B cell (primary cell): ENCODE measurements around the gene ADAMTS8. TPM values are rescaled to one million over a fixed set of nuclear protein-coding genes. Genes with fewer than 3 reads are reported as not detected.

Experiments
- ATAC-seq: fragments of 200-7000 bp; cut with Tn5 transposase; one replicate; pipeline ENCODE4 v1.10.0; 2021; ENCODE audit warnings: low read depth, mild to moderate bottlenecking, moderate number of reproducible peaks, moderate library complexity
- CTCF ChIA-PET: fragments of 350-600 bp; sonication (Branson Sonifier 250); formaldehyde crosslinking; loops from one replicate; lab custom pipeline; 2021; ENCODE audit warnings: antibody characterized with exemption, inconsistent platforms; lab: Charles Lee
- POLR2A ChIA-PET: fragments of 350-600 bp; sonication (Branson Sonifier 250); formaldehyde crosslinking; loops from one replicate; lab custom pipeline; 2021; ENCODE audit warnings: antibody characterized with exemption; lab: Charles Lee
- DNase-seq: peaks from one replicate; pipeline ENCODE4 v3.0.0; 2013
- H2AFZ ChIP-seq: 2 replicates; pipeline ENCODE4 v1.6.1; 2012; ENCODE audit warnings: mild to moderate bottlenecking, low read depth, low read length; ENCODE audit not compliant: insufficient read depth, poor library complexity, severe bottlenecking
- H3K27ac ChIP-seq, 2 donors: 1 replicate in 1 of 2; 2 replicates in 1 of 2; pipeline ENCODE4 v1.5.1; 2012 to 2013; ENCODE audit warnings: low read length in 2 of 2, mild to moderate bottlenecking in 2 of 2, moderate library complexity in 1 of 2
- H3K27me3 ChIP-seq, 4 experiments: fragments of 200-600 bp in 1 of 4; sonication (generic) in 1 of 4; replicated peaks in 1 of 4; 1 replicate in 2 of 4; 2 replicates in 2 of 4; pipeline versions ENCODE4 v1.6.1 to v1.7.0; 2013 to 2016; ENCODE audit warnings: low read length in 3 of 4, mild to moderate bottlenecking in 2 of 4, mixed read lengths in 1 of 4, moderate library complexity in 1 of 4; ENCODE audit not compliant: insufficient read depth in 4 of 4, control insufficient read depth in 3 of 4; ENCODE audit errors: control extremely low read depth in 1 of 4
- H3K36me3 ChIP-seq, 2 experiments: replicated peaks in 1 of 2; 1 replicate in 1 of 2; 2 replicates in 1 of 2; pipeline versions ENCODE4 v1.6.1 to v1.7.1; 2013; ENCODE audit warnings: low read length in 1 of 2; ENCODE audit not compliant: insufficient read depth in 2 of 2, control insufficient read depth in 1 of 2; ENCODE audit errors: control extremely low read depth in 1 of 2, extremely low read depth in 1 of 2
- H3K4me1 ChIP-seq, 2 donors: fragments of 200-600 bp in 1 of 2; sonication (generic) in 1 of 2; 1 replicate in 1 of 2; 2 replicates in 1 of 2; pipeline versions ENCODE4 v1.5.1 to v1.6.1; 2013 to 2017; ENCODE audit warnings: low read length in 2 of 2; ENCODE audit not compliant: control insufficient read depth in 2 of 2, insufficient read depth in 2 of 2
- H3K4me2 ChIP-seq: replicated peaks from 2 replicates; pipeline ENCODE3; 2012; ENCODE audit warnings: mild to moderate bottlenecking, low read depth, low read length; ENCODE audit not compliant: poor library complexity, severe bottlenecking
- H3K4me3 ChIP-seq, 5 experiments: fragments of 200-600 bp in 1 of 5; sonication (generic) in 1 of 5; 1 replicate in 3 of 5; 2 replicates in 2 of 5; pipeline versions ENCODE4 v1.5.1 to v1.7.0; 2011 to 2016; ENCODE audit warnings: low read length in 4 of 5, mild to moderate bottlenecking in 4 of 5, low read depth in 2 of 5, control low read depth in 1 of 5, moderate library complexity in 1 of 5; ENCODE audit not compliant: insufficient read depth in 1 of 5; ENCODE audit errors: control extremely low read depth in 1 of 5, extremely low read depth in 1 of 5
- H3K79me2 ChIP-seq: fragments of 200-600 bp; sonication (generic); one replicate; pipeline ENCODE4 v1.6.0; 2016; ENCODE audit warnings: low read length; ENCODE audit not compliant: control insufficient read depth, insufficient read depth
- H3K9ac ChIP-seq: fragments of 200-600 bp; sonication (generic); 2 replicates; pipeline ENCODE4 v1.6.1; 2017; ENCODE audit warnings: mild to moderate bottlenecking, low read length, moderate library complexity
- H3K9me3 ChIP-seq, 3 donors: one replicate each; pipeline versions ENCODE4 v1.6.1 to v1.7.1; 2013; ENCODE audit warnings: low read length in 2 of 3; ENCODE audit not compliant: control insufficient read depth in 2 of 3, insufficient read depth in 1 of 3; ENCODE audit errors: control extremely low read depth in 1 of 3
- H4K20me1 ChIP-seq: 2 replicates; pipeline ENCODE4 v1.6.0; 2012; ENCODE audit warnings: mild to moderate bottlenecking, low read length; ENCODE audit not compliant: insufficient read depth, control insufficient read depth, poor library complexity, severe bottlenecking
- H3K27ac Mint-ChIP-seq: one replicate; pipeline ENCODE4 v1.8.0; 2021; ENCODE audit warnings: mixed read lengths
- H3K27me3 Mint-ChIP-seq: one replicate; pipeline ENCODE4 v1.8.0; 2021; ENCODE audit warnings: mixed read lengths
- H3K4me1 Mint-ChIP-seq: one replicate; pipeline ENCODE4 v1.8.0; 2021; ENCODE audit warnings: mixed read lengths
- H3K4me3 Mint-ChIP-seq: one replicate; pipeline ENCODE4 v1.8.0; 2021; ENCODE audit warnings: mixed read lengths
- H3K9me3 Mint-ChIP-seq: one replicate; pipeline ENCODE4 v1.8.0; 2022; ENCODE audit warnings: mixed read lengths; ENCODE audit not compliant: insufficient read depth
- EZH2 ChIP-seq: IDR thresholded peaks from 2 replicates; pipeline ENCODE4 v1.6.1; 2012; ENCODE audit warnings: borderline replicate concordance, low read depth, mild to moderate bottlenecking, moderate library complexity, low read length; ENCODE audit not compliant: insufficient read depth, poor library complexity, severe bottlenecking
- WGBS: methylation state at CpG from one replicate; pipeline ENCODE4 v1.1.5; 2013; ENCODE audit warnings: missing lambda C conversion rate; ENCODE audit not compliant: insufficient coverage; 5-methylcytosine and 5-hydroxymethylcytosine counted together
- intact Hi-C: fragments of 100-400 bp; cut with micrococcal nuclease; formaldehyde crosslinking; loops from one replicate; pipeline ENCODE4 v1.10.0; 2022
- polyA plus RNA-seq: library from polyadenylated mRNA; depleted of rRNA; stranded (reverse); fragments of >200 nt; gene quantifications from 2 replicates; pipeline ENCODE4 v1.2.3, GENCODE V29; 2012
- total RNA-seq, 2 donors: library from RNA; stranded (reverse); fragments of 120-200 nt in 1 of 2; gene quantifications; 1 replicate in 1 of 2; 2 replicates in 1 of 2; pipeline versions ENCODE4 v1.2.3 to v1.2.4, GENCODE V29; 2013 to 2022
- TF ChIP-seq, protein P1 (sequence below): fragments of 200-600 bp; IDR thresholded peaks from one replicate; pipeline ENCODE4 v1.8.0; 2022; ENCODE audit warnings: antibody characterized with exemption, mild to moderate bottlenecking

The ADAMTS8 gene
- total and polyA plus RNA-seq, 2 donors (not counting 1 experiment from before 2014, with no cell fraction given), result not detected

GRCh38 chr11:130445788-130446187, 17.4 kb upstream of the ADAMTS8 start:
- Histone ChIP-seq H3K27ac (no peak overlapping the region), H2AFZ (no peak overlapping the region), H3K36me3 (no peaks in the 10 kb centered on the region), H3K4me2 (no peak overlapping the region), H3K79me2 (no peaks in the 10 kb centered on the region), H3K4me3 (no peak overlapping the region), H3K9ac (no peak overlapping the region), H3K27me3 (peaks cover 0 to 38% (median 2%) of the 10 kb centered on the region in 4 experiments), H4K20me1 (no peaks in the 10 kb centered on the region), H3K4me1 (peaks cover 11 to 15% of the 10 kb centered on the region in 2 donors), H3K9me3 (no peaks in the 10 kb centered on the region)
- WGBS, result 100% methylated on average over 2 of the region's 3 CpGs
- Mint-ChIP-seq H3K27ac (no peak overlapping the region), H3K9me3 (no peaks in the 10 kb centered on the region), H3K27me3 (peaks cover 56% of the 10 kb centered on the region), H3K4me1 (peaks cover 12% of the 10 kb centered on the region), H3K4me3 (no peak overlapping the region)
- no peak for ATAC-seq
- no peak for TF ChIP-seq EZH2
- TF ChIP-seq, protein P1, sequence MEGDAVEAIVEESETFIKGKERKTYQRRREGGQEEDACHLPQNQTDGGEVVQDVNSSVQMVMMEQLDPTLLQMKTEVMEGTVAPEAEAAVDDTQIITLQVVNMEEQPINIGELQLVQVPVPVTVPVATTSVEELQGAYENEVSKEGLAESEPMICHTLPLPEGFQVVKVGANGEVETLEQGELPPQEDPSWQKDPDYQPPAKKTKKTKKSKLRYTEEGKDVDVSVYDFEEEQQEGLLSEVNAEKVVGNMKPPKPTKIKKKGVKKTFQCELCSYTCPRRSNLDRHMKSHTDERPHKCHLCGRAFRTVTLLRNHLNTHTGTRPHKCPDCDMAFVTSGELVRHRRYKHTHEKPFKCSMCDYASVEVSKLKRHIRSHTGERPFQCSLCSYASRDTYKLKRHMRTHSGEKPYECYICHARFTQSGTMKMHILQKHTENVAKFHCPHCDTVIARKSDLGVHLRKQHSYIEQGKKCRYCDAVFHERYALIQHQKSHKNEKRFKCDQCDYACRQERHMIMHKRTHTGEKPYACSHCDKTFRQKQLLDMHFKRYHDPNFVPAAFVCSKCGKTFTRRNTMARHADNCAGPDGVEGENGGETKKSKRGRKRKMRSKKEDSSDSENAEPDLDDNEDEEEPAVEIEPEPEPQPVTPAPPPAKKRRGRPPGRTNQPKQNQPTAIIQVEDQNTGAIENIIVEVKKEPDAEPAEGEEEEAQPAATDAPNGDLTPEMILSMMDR, result no peak
- intact Hi-C loops, result no loop called here
- POLR2A ChIA-PET, result no interaction called here
- CTCF ChIA-PET, result interaction anchor here (1.5 kb wide), 1 partner anchor 11 kb away, joined by 3 read pairs; no protein-coding TSS in a partner anchor
- DNase-seq, result no peak

DNA sequence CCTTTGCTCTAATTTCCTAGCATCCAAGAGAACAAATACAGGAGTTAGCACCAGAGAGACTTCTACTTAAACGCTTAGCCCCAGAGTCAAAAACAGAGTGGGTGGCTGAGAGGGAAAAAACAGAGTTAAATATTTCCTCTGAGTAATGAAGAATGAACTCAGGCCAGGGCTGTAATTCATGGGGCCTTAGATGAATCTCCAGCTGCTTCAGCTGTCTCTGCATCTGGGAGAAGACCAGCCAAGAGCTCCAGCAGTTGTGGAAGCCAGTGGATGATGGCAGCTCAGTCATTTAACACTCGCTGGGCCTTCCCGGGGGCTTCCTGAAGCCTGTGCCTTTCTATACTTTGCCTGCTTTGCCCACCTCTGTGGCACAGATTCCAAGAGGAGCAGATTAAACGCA, 14.3 kb upstream of the ADAMTS8 start:
- H3K27me3 Mint-ChIP-seq, result peaks cover 59% of the 10 kb centered on the region
- Histone ChIP-seq H3K9me3 (no peaks in the 10 kb centered on the region), H4K20me1 (no peaks in the 10 kb centered on the region), H3K79me2 (no peaks in the 10 kb centered on the region), H3K4me1 (peaks cover 4% of the 10 kb centered on the region in 2 donors), H3K4me3 (no peak overlapping the region), H2AFZ (no peak overlapping the region), H3K4me2 (no peak overlapping the region), H3K9ac (no peak overlapping the region), H3K27ac (no peak overlapping the region), H3K36me3 (no peaks in the 10 kb centered on the region), H3K27me3 (peaks cover 0 to 14% (median 0%) of the 10 kb centered on the region in 4 experiments)
- no peak overlapping the region for H3K4me3 Mint-ChIP-seq
- 100% methylated on average over 3 of the region's 4 CpGs for WGBS
- CTCF ChIA-PET, result interaction anchor here (0.8 to 2.4 kb wide), 5 partner anchors 10 to 452 kb away, joined by 3 to 16 read pairs (median 6); no protein-coding TSS in a partner anchor
- no peak overlapping the region for H3K27ac Mint-ChIP-seq
- H3K9me3 Mint-ChIP-seq, result no peaks in the 10 kb centered on the region
- ATAC-seq (no peak), DNase-seq (no peak)
- TF ChIP-seq, protein P1, result no peak
- no peak for TF ChIP-seq EZH2
- H3K4me1 Mint-ChIP-seq, result peaks cover 2% of the 10 kb centered on the region
- intact Hi-C loops, result no loop called here
- POLR2A ChIA-PET, result no interaction called here
